GM23248 (cell line): ENCODE measurements around the gene SLC25A24.
"Not testable (repeated sequence)": the region's sequence is repeated elsewhere in the genome, so short reads cannot be mapped to it uniquely, and the experiment has no call there.

Source experiments
- EZH2 ChIP-seq: fragments of 200-600 bp; sonication (generic); IDR thresholded peaks from 2 replicates; pipeline ENCODE4 v1.6.1; 2018; ENCODE audit warnings: antibody characterized with exemption, mild to moderate bottlenecking; ENCODE audit not compliant: insufficient read depth, poor library complexity, severe bottlenecking
- EZH2phosphoT487 ChIP-seq: fragments of 200-600 bp; sonication (generic); IDR thresholded peaks from 2 replicates; pipeline ENCODE4 v1.6.1; 2018; ENCODE audit warnings: antibody characterized with exemption, moderate library complexity, mild to moderate bottlenecking, low read depth; ENCODE audit not compliant: insufficient read depth

DNA sequence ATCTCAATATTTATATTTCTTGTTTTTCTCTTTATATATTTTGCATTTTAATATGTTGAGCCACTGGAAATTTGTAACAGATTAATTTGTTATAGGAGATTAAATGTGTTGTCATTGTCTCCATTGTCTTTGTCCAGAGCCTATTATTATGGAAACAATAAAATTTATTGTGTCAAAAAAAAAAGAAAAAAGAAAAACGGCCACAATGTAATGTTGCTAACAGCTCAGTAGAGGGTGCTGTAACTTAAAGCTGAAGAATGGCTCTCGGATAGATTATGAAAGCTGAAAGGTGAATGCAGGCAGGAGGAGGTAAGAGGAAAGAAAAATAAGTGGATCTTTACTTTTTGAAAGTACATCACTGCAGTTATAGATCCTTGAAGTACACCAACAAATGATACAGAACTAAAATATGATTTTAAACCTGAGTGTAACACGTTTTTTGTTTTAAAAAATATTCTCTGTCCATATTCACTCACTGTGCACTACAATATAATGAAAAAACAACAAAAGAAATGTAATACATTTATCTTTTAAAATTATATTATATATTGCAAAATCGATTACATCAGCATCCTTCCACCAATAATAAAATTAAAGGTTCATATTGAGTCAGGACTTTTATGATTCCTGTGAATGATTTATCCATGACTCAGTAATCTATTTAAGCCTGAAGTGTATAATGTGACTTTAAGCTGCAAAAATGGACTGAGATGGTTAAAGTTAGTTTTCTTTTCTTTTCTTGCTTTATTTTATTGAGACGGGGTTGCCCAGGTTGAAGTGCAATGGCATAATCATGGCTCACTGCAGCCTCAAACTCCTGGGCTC lies 14.7 kb upstream of the SLC25A24 start:
- TF ChIP-seq EZH2phosphoT487, EZH2: not testable (repeated sequence)
